T-helper 9 cell (primary cell): Measurements from ENCODE around the gene CPED1.

ENCODE experiments used
- DNase-seq: peaks from one replicate; pipeline ENCODE4 v3.0.0-alpha.2; 2020
- total RNA-seq, 2 donors: gene quantifications; one replicate each; lab custom pipeline; 2026; lab: John Stamatoyannopoulos, UW

Gene CPED1
- total RNA-seq: 0 reads per million in 2 donors

DNA sequence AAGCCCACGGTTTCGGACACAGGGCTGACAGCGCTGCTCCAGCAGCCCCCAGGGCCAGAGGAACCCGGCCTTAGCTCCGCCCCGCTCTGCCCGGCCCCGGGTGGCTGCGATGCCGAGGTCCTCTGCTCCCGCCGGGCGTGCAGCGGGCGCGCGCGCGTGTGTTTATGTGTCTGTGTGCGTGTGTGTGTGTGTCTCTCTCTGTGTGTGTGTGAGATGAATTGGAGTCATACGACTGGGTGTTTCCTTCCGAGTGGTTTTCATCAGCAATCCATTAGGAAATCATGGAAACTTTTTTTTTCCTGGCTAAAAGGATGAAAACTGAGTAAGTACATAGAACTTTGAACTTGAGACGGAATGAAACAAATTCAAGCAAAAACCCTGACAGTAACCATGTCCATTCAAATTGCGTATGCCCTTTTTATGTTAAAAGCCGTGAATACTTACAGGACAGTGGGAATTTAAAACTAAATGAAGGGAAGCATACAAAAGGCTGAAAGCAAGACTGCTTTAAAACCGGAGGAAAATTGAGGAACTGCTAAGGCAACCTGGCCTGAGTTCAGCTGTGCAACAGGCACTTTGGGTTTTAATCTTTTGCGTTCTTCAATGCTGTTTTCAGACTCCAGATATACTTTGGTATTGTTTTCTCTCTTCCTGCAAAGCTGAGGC lies at the start of gene CPED1:
CPED1 (plus strand) TSS at position 121 of the 666 bp plus-strand sequence. CDS start 911 bp downstream, outside the sequence.
- DNase-seq: peak; percentile 10

DNA sequence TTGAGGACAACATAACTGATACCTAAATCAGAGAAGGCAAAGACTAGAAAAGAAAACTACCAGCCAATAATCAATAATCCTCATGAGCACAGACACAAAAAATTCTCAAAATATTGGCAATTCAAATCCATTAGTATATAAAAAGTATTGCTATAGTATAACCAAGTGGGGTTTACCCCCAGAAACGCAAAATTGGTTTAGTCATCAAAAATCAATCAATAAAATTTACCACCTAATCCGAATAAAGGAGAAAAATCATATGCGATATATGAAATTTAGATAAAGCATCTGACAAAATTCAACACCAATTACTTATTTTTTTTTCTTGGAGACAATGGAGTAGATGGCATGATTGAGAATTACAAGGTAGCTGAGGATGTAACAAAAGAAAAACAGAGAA lies 49.2 kb upstream of the CPED1 start:
- DNase-seq: no peak

DNA sequence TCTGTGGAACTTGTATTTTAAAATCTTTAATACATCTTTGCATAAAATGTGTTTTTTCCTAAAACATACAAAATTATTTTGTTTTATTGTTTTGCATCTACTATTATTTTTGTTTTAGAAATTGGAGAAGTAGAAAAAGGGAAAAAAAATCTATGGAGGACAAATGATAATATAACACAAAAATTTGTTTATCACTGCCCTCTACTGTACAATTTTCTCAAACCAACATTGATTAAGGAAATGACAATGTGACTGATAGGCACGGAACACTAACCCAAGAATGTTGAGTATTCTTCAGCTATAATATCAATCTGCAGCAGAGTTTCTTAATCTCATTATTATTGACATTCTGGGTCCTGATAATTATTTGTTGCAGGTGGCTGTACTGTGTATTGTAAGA lies 47.4 kb upstream of the CPED1 start:
- DNase-seq: no peak

DNA sequence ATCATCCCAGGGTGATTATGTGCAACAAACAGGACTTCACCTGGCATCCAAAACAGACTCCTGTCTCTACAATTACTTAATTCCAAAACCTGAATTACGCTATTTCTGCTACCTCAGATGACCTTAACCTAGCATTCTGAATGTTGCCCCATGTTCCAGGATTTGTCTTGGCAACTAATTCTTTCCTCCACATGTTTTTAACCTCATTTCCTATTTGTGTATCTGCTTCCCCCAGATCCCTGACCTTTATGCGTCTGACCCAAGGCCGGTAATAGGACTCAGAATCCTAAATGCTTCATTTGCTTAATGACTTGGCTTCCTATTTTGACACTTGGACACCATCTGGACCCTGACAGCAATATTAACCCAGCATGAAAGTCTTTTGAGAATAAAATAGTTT lies 46.7 kb upstream of the CPED1 start:
- DNase-seq: no peak

DNA sequence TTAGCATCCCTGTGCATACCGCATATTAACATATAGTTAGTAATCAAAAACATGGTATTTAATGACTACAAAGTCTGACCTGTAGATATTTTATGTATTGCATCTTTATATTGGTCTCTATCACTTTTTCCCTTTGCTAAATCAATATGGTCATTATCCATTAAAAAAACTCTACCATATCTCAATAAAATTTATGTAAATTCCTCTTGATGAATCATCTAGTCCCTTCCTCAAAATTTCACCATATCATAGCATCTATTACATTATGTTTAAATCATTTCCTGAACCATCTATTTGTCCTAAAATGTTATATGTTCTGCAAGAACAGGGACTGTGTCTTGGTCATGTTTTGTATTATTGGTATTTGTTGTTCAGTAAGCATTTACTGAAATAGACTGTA lies 45.6 kb upstream of the CPED1 start:
- DNase-seq: no peak

DNA sequence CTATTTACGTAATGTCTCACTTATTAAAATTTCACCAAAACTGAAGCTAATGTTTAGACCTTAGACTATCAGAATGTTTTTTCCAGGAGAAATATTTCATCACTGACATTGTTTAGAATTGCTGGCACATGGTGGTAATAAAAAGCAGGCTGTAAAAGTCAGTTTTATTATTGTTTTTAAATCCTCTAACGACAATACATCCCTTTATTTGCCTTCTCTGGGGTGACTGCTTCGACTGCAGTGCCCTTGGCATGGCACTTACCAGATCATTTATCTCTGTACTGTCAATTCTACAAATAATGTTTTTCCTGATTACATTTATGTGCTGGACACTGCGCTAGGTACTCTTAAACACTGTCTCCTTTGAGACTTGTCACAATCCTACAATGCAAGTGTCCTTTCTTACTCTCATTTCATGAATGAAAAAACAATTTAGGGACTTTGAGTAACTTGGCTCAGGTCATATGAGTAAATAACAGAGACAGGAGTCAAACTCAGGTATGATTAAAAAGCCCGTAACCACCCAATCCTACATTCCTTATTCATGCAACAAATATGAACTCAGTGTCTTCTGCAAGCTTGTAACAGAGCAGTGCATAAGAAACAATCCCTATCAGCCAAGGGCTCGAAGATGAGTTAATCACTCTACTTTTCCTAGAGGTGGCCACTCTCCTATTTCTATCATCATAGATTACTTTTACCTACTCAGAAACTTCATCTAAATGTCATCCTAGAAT lies 43.5 kb upstream of the CPED1 start:
- DNase-seq: no peak

DNA sequence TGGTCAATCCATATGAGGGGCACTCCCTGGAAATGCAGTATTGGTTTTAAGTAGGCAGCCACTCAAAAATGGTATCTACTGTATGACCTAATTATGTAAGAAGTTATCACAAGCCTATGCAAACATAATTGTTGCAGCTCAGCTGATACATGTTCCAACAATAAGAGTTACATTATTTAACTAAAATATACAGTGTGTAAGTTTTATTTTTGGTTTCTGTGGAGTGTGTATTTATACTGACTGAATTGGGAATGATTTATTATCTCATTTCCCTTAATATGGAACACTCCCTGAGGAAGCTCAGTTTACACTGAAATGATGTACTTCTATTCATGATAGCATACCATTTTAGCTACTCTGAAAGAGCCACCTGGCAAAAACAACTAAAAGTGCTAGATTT lies 40.5 kb upstream of the CPED1 start:
- DNase-seq: no peak

DNA sequence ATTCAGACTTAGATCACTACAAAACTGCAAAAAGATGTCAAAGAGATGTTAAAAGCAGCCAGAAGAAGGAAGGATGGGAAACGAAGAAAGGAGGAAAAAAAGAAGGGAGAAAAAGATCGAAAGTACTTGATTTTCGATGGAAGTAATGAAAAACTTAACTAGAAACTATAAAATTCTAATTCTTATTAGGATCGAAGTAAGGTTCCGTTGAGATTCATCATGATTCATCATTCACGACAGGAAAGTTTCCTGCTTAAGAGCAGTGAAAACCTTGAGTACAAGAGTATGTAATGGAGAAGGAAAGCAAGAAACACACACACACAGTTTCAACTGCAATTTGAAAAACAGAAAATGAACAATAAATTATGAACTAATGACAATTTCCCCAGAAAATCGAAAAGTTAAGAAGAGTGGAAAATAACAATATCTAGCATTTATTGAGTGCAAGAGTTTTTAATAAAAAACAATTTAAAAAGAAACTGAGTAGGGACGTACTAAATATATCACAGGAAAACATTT lies 39.1 kb upstream of the CPED1 start:
- no peak for DNase-seq

DNA sequence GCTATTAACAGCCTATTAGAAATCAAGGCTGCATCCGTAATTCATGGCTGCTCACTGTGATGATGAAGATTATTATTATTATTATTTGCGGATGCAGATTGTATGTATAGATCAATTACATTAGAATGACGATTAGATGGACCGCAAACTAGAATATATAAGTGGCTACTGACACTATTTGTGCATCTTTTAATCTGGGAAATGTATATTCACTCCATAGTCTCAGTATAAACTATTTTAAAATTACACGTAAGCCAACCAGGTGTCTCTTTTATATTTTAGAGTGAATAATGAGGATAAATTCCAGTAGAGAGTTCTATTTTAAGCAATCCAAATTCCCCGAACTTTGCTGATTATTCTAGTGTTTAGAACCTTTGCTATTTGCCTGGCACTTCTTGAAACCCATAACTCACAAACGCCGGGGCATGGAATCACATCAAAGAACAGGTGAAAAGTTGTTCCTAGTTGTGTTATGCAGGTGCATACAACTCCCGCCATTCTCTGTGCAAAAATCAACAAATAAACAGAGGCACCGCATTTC lies 38.4 kb upstream of the CPED1 start:
- no peak for DNase-seq

DNA sequence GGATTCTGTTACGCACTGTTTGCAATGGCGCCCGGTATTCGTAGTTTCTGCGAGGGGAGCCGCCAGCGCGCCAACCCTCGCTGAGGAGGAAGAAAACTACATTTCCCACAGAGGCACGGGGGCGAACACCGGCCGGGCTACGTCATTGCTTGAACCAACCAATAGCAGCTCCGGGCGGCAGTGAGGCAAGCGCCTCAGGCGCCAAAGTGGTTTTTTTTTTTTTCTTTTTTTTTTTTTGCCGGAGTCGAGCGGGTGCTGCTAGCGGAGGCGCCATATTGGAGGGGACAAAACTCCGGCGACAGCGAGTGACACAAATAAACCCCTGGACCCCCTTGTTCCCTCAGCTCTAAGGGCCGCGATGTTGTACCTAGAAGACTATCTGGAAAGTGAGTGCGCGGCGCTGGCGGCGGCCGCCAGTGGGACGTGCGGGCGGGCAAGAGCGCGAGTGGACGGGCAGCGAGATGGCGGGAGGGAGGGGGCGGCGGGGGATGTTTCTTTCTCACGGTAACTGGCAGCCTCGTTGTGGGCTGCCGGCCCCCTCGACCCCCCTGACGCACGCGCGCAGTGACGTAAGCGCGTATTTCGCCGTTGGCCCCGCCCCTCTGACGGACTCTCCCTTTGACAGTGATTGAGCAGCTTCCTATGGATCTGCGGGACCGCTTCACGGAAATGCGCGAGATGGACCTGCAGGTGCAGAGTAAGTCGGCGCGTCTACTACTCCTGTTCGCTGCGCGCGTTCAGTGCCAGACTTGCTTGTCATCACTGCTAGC lies 37.8 kb upstream of the CPED1 start, which contains the start of gene ING3:
ING3 (plus strand) TSS at position 239 of the 770 bp plus-strand sequence; CDS start at position 359, 120 bp downstream.
- DNase-seq: peak; percentile 97

DNA sequence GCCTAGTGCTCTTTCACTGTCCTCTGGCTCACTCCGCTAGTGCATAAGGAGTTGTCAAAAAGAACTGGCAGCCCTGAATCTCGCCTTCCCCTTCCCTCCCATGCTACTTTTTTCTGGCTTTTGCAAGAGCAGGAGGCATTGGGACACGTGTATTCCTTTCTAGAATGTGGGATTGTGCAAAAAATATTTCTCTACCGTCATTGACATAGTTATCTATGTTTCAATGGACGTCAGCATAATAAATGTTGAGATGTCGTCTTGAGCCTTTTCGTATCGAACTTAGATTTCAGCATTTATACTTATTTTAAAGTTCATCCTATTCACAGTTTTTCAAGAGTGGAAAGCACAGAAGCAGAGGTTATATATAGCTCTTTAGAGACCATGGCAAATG lies 37.2 kb upstream of the CPED1 start:
- no peak for DNase-seq

DNA sequence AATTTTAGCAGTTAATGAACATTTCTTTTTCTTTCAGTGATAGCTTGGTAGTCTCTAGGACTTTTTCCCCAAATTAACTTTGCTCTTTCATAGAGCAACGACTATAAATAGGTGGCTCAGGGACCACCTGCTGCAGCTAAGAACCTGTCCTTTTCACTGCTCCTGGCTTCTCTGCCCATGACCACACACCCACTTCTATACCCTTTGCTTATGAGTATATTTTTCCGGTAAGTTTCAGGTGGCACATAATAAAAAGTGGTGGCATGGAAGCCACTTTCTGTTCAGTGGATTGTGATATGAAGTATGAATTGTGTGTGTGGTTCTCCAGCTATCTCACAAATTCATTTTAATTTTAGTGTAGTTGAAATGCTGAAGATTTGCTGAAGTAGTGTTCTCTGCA lies 36.7 kb upstream of the CPED1 start:
- DNase-seq: no peak

DNA sequence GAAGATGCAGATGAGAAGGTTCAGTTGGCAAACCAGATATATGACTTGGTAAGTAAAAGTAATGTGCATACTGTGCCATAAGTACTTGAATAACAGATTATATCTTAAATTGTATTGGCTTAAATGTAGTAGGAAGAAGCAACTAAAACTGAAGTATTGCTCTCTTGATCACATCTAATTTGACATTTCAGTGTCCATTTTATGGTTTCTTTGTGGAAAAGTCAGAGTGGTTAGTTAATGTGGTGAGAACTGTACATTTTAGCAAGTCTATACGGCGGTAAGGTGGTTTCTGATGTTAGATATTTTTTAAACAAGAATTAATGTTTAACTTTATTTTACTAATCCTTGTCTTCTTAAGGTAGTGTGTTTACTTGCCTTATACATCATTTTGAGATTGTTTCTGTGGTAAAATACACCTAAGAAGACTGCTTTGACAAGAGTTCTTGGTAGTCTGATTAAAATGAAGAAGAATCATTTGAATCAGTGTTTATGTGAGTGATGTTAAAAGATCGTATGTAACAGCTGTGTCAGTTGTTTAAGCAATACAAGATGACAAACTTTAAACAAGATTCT lies 32.8 kb upstream of the CPED1 start:
- no peak for DNase-seq

DNA sequence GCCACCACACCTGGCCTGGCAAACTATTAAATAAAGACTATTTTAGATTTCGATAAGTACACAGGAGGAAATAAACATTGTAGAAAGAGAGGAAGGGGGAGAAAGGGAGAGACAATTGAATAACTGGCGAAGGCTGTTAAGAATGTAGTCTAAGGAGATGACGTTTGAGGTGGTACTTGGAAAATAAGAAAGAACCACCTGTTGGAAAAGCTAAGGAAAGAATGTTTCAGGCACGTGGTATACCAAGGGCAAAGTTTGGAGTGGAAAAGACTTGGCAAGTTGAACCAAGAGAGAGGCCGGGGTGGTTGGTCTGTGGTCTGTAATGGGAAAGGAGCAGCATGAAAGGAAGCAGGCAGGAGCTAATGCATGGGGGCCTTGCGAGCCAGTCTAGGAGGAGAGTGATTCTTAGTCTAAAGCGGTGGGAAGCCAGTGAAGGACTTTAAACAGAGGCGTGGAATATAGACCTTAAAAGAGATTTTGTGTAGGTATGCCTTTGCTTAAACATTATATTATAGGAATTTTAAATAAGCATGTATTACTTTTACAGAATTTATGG lies 28.5 kb upstream of the CPED1 start:
- DNase-seq: no peak

DNA sequence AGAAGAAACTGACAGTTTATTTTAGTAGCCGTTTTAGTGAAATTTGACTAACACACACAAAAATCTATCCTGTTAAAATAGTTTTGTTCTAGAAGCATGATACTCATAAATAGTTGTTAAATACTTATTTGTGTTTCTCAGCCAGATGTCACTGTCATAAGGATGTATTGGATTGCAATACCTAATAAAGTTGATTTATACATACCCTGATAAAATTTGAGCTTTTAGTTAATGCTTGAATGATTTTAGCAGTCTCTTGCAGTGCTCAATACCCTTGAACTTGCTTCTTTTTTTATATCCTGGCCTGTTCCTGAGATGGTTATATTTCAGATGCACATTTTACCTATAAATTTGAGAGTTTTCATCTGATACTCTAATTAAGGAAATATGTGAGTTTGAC lies 27.8 kb upstream of the CPED1 start:
- no peak for DNase-seq

DNA sequence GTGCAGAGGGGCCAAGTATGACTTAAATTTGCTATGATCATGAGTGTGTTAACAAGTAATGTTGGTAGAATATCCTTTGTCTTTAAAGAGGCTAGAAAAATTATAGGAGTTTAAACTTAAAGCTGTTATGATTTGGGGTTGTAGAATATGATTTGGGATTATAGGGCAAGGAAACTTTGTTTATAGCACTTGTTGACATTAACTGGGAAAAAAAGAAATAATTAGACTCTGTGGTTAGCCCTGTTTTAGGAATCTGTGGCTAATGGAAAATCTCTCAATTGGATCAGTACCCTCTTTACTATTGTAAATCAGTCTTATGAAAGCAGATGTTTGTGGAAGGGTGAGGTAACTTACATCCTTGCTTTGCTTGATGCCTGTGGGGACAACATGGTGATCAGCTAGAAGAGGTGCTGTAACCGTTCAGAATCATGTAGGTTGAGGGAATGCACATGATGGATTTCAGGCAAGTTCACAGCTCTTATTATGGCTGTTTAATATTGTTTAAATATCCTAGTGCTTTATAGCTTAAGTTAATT lies 26.8 kb upstream of the CPED1 start:
- no peak for DNase-seq

DNA sequence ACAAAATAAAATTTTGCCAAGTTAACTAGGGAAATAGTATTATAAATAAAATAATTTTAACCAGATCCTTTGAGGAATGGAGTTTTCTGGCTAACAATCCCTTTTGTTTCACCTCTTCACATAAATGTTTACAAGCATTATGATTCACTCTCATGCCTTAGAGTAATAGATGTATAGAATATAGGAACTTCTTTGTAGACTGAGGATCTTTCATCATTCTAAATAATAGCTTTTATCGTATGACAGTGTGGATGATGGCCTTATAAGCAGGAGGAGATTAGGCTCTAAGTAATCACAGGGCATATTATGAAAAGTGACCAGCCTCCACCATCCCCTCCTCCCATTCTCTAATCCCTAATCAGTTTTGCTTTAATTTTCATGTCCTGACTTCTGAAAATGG lies 24.4 kb upstream of the CPED1 start:
- DNase-seq: no peak

DNA sequence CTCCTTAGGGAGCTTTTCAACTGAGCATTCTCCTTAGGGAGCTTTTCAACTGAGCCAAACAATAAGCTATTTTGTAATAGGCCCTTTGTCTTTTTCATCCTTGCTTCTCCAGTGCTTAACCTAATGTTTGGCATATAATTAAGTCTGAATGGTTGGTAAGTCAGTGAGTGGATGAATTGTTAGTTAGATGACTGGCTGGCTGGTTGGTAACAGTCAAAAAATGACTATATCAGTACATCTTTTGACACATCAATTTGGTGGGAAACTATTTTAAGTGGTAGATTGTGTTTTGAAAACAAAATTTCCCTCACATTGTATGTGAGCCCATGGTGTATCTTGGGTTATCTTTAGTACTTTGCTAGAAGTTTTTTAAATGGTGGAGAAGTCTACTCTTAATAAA lies 21.6 kb upstream of the CPED1 start:
- no peak for DNase-seq

DNA sequence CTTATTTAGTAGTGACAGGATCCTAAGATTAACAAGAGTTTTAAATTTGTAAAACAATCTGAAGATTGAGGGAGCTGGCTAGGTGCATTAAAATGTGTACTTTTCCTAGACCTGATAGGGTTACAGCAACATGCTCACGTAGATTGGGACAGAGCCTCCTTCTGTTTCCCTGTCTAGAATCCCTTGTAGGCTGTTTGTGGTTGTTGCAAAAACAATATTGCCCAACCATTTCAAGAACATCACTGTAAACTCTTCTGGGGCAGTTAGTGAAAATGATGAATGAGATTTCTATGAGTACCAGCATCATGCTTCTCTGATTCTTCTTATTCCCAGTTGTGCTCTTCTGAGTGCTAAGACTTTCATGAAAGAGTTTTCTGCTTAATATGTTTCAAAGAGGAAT lies 14.7 kb upstream of the CPED1 start:
- no peak for DNase-seq

DNA sequence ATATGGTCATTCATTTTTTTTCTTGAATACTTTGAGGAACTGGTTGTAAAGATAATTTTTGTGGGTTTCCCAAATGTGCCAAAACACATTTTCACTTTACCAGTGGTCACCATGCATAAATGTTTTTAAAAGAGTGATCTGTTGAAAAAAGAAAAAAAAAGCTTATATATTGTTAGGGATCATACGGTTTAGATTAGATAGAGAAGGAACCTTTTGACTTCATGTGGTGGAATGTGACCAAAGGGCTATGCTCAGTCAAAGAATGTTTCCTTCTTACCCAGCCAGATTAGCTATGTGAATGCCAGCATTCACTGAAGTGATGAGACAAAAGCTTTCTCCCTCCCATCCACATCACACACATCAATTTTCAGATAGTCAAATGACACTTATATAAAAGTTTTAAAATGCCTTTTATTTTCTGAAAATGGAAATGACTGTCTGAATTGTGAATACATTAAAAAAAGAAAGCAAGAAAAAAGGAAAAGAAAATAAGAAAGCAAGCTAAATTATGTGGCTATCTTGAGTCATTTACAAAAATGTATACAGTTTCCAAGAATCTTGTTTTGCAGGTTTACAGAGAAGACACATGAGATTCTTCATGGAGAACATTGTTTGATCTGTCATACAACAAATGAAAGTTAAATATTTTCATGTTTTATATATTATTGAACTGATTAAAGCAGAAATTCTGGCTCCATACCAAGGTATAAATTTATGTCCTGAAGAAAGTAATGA lies 8.6 kb upstream of the CPED1 start:
- no peak for DNase-seq

DNA sequence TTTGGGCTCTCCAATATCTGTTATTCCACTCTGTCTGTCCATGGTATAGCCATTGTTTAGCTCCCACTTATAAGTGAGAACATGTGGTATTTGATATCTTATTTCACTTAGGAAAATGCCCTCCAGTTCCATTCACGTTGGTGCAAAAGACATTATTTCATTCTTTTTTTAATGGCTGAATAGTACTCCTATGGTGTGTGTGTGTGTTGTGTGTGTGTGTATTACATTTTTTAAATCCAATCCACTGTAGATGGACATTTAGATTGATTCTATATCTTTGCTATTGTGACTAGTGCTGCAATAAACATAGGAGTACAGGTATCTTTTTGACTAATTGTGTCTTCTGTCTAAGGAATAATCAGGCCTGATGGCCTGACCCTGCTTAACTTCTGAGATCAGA lies 7.4 kb upstream of the CPED1 start:
- DNase-seq: no peak
